GM18951 (cell line): ENCODE results near the gene MFGE8.
"Not testable (repeated sequence)": the region's sequence is repeated elsewhere in the genome, so short reads cannot be mapped to it uniquely, and the experiment has no call there.

Source experiments
- POLR2A ChIP-seq: IDR thresholded peaks from 4 replicates; pipeline ENCODE4 v1.6.1; 2011; ENCODE audit warnings: mild to moderate bottlenecking; ENCODE audit not compliant: insufficient read length, insufficient read depth; ENCODE audit errors: extremely low read depth
- in situ Hi-C: fragments of 300-500 bp; cut with MboI; formaldehyde crosslinking; loops from one replicate; pipeline ENCODE4 v1.12.0; 2022; ENCODE audit warnings: low sequenced_read_pairs, mixed read lengths, inconsistent platforms; ENCODE audit not compliant: unreplicated experiment

Gene MFGE8

GRCh38 chr15:88932271-88932874, 19.2 kb upstream of the MFGE8 start:
- TF ChIP-seq POLR2A = no peak
- in situ Hi-C loops = no loop called here

GRCh38 chr15:88930579-88930978, 17.4 kb upstream of the MFGE8 start:
- no peak for TF ChIP-seq POLR2A
- in situ Hi-C loops = no loop called here

- in situ Hi-C loops = not testable (repeated sequence)
These were observed 16.3 kb upstream of the MFGE8 start for GRCh38 chr15:88929358-88930098.

GRCh38 chr15:88928192-88928591, 15.0 kb upstream of the MFGE8 start:
- in situ Hi-C loops = not testable (repeated sequence)

- in situ Hi-C loops = not testable (repeated sequence)
These were observed 12.5 kb upstream of the MFGE8 start for GRCh38 chr15:88925648-88926047.

GRCh38 chr15:88920892-88921435, 7.8 kb upstream of the MFGE8 start:
- in situ Hi-C loops = not testable (repeated sequence)

GRCh38 chr15:88920186-88920891, 7.2 kb upstream of the MFGE8 start:
- in situ Hi-C loops = no loop called here
- no peak for TF ChIP-seq POLR2A

- no peak for TF ChIP-seq POLR2A
- in situ Hi-C loops = no loop called here
These were observed 5.6 kb upstream of the MFGE8 start for GRCh38 chr15:88918738-88919137.

- TF ChIP-seq POLR2A = no peak
- in situ Hi-C loops = no loop called here
These were observed 4.6 kb upstream of the MFGE8 start for GRCh38 chr15:88917760-88918159.

- TF ChIP-seq POLR2A = no peak
- in situ Hi-C loops = no loop called here
These were observed 2.2 kb upstream of the MFGE8 start for GRCh38 chr15:88915354-88915753.

GRCh38 chr15:88913850-88914169, 631 bp upstream of the MFGE8 start:
- in situ Hi-C loops = no loop called here
- no peak for TF ChIP-seq POLR2A

- in situ Hi-C loops = no loop called here
These were observed 668 bp downstream of the MFGE8 start for GRCh38 chr15:88912500-88912921.

GRCh38 chr15:88911766-88912118, 1.4 kb downstream of the MFGE8 start:
- in situ Hi-C loops = no loop called here
- no peak for TF ChIP-seq POLR2A

More at GRCh38 chr15:88912500-88912921, 668 bp downstream of the MFGE8 start:
- no peak for TF ChIP-seq POLR2A
